KMS-11 (cell line): ENCODE results near the gene TBC1D8.

Experiments
- H2AFZ ChIP-seq: fragments of 200-600 bp; sonication (generic); 2 replicates; pipeline ENCODE4 v1.6.1; 2016; ENCODE audit warnings: antibody characterized with exemption, mixed run types, low read depth
- H3K27ac ChIP-seq: fragments of 200-600 bp; sonication (generic); 2 replicates; pipeline ENCODE4 v1.6.1; 2016; ENCODE audit warnings: mild to moderate bottlenecking, mixed run types
- H3K27me3 ChIP-seq: fragments of 200-600 bp; sonication (generic); 2 replicates; pipeline ENCODE4 v1.6.1; 2017; ENCODE audit warnings: mild to moderate bottlenecking, low read depth, mixed run types, moderate library complexity; ENCODE audit not compliant: insufficient read depth
- H3K36me3 ChIP-seq: fragments of 200-600 bp; sonication (generic); 2 replicates; pipeline ENCODE4 v1.6.1; 2017; ENCODE audit warnings: mild to moderate bottlenecking, mixed run types; ENCODE audit not compliant: insufficient read depth
- H3K4me1 ChIP-seq: fragments of 200-600 bp; sonication (generic); 2 replicates; pipeline ENCODE4 v1.6.1; 2016; ENCODE audit warnings: mild to moderate bottlenecking, low read depth, mixed run types; ENCODE audit not compliant: poor library complexity, severe bottlenecking
- H3K4me2 ChIP-seq: fragments of 200-600 bp; sonication (generic); 2 replicates; pipeline ENCODE4 v1.7.0; 2016; ENCODE audit warnings: mild to moderate bottlenecking, mixed run types
- H3K4me3 ChIP-seq: fragments of 200-600 bp; sonication (generic); IDR thresholded peaks from 2 replicates; pipeline ENCODE4 v1.6.1; 2017; ENCODE audit warnings: low read depth, low read length, mixed read lengths; ENCODE audit not compliant: insufficient read depth
- H3K79me2 ChIP-seq: fragments of 200-600 bp; sonication (generic); 2 replicates; pipeline ENCODE4 v1.6.1; 2016; ENCODE audit warnings: low read depth, mixed run types; ENCODE audit not compliant: insufficient read depth
- H3K9ac ChIP-seq: fragments of 200-600 bp; sonication (generic); 2 replicates; pipeline ENCODE4 v1.6.1; 2016; ENCODE audit warnings: mild to moderate bottlenecking, mixed run types
- H4K20me1 ChIP-seq: fragments of 200-600 bp; sonication (generic); 2 replicates; pipeline ENCODE4 v1.6.1; 2016; ENCODE audit warnings: mild to moderate bottlenecking, mixed run types; ENCODE audit not compliant: insufficient read depth
- TF ChIP-seq, protein P1 (sequence below): fragments of 200-600 bp; sonication (generic); conservative IDR thresholded peaks from 2 replicates; pipeline ENCODE4 v1.6.1; 2017; ENCODE audit warnings: low read depth, mild to moderate bottlenecking, antibody characterized with exemption, low read length, moderate library complexity, mixed read lengths

Gene TBC1D8

DNA sequence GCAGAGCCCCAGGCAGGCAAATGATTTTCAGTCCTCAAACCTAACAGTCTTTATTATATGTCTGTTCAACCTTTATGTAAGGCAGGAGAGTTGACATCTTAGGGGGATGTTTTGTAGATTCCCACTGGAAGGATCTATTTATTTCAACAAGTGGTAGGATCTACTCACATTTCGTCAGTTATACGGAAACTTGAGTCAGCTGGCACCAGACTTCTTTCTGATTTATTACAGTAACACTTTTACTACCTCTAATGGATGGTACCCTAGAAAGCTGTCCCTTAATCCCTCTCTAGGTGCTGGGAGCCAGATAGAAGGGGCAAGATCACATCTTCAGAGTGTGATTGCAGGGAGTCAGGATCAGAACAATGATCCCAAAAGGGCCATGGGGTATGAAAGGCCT, 151.2 kb downstream of the TBC1D8 start:
- Histone ChIP-seq H3K36me3 (peaks cover 4% of the 10 kb centered on the region; the same call in 1 of the 2 replicates), H2AFZ (no peak overlapping the region), H3K4me1 (peaks cover 10% of the 10 kb centered on the region), H4K20me1 (0 out of 2 replicates have a peak, but pooled peaks cover 4% of the 10 kb centered on the region), H3K4me3 (no peak overlapping the region), H3K27me3 (no peaks in the 10 kb centered on the region), H3K4me2 (no peak overlapping the region), H3K79me2 (peaks cover 24% of the 10 kb centered on the region), H3K27ac (no peak overlapping the region), H3K9ac (no peak overlapping the region)
- TF ChIP-seq, protein P1, sequence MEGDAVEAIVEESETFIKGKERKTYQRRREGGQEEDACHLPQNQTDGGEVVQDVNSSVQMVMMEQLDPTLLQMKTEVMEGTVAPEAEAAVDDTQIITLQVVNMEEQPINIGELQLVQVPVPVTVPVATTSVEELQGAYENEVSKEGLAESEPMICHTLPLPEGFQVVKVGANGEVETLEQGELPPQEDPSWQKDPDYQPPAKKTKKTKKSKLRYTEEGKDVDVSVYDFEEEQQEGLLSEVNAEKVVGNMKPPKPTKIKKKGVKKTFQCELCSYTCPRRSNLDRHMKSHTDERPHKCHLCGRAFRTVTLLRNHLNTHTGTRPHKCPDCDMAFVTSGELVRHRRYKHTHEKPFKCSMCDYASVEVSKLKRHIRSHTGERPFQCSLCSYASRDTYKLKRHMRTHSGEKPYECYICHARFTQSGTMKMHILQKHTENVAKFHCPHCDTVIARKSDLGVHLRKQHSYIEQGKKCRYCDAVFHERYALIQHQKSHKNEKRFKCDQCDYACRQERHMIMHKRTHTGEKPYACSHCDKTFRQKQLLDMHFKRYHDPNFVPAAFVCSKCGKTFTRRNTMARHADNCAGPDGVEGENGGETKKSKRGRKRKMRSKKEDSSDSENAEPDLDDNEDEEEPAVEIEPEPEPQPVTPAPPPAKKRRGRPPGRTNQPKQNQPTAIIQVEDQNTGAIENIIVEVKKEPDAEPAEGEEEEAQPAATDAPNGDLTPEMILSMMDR, result no peak

DNA sequence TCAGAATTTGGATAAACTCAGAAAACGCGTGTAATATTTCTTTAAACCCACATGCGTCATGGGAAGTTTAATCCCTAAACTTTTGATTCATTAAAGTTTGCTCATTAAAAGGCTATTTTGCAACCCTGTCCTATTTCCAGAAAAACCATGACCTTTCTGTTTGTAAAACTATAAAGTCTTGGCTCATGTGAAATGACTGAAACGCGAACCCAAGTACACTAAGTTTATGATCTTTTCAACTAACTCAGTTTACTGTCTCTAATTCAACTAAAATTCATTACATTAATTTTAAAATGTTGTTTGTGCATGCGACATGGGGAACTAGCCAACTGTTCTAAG, 153.0 kb downstream of the TBC1D8 start:
- peaks cover 11% of the 10 kb centered on the region for H3K79me2 ChIP-seq
- no peak overlapping the region for H3K4me2 ChIP-seq
- no peaks in the 10 kb centered on the region for H3K27me3 ChIP-seq
- TF ChIP-seq, protein P1, result no peak
- no peak overlapping the region for H2AFZ ChIP-seq
- no peak overlapping the region for H3K27ac ChIP-seq
- H3K9ac ChIP-seq, result no peak overlapping the region
- H3K36me3 ChIP-seq, result peaks cover under 1% of the 10 kb centered on the region; the same call in 1 of the 2 replicates
- H4K20me1 ChIP-seq, result 0 out of 2 replicates have a peak, but pooled peaks cover under 1% of the 10 kb centered on the region
- H3K4me1 ChIP-seq, result no peaks in the 10 kb centered on the region
- H3K4me3 ChIP-seq, result no peak overlapping the region

DNA sequence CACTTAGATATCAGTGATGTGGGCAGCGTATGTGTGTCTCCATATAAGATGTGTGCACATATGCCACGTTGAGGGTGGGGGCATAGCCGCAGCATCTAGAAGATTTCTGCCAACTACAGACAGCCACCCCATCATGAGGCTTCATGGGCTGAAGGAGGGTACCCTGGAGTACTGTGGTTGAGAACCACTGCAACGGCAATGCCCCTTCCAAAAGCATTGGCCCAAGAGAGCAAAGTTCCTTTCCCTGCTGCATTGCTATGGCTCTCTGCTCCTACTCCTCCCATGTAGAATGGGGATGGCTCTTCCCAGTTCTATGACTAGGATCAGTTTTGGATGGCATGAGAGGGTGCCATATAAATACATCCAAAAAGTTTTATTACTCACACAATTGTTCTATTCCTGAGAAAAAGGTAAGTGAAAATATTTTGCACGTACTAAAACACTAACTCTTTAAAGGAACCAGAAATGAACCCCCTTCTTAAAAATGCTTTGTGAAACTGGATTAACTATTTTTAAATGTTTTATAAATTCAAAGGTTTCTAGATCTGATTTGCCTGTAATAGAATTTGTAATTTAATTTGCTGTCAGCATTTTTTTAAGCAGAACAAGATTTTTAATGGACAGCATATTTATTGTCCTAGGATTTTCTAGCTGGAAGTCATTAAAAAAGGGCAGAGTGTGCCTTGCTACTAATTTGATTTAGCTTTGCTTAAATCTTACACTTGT, 153.5 kb downstream of the TBC1D8 start:
- no peaks in the 10 kb centered on the region for H3K27me3 ChIP-seq
- H2AFZ ChIP-seq, result no peak overlapping the region
- peaks cover 6% of the 10 kb centered on the region for H3K79me2 ChIP-seq
- TF ChIP-seq, protein P1, result no peak
- no peaks in the 10 kb centered on the region for H3K4me1 ChIP-seq
- H4K20me1 ChIP-seq, result no peaks in the 10 kb centered on the region
- H3K9ac ChIP-seq, result no peak overlapping the region
- no peaks in the 10 kb centered on the region for H3K36me3 ChIP-seq
- H3K27ac ChIP-seq, result no peak overlapping the region
- H3K4me3 ChIP-seq, result no peak overlapping the region
- H3K4me2 ChIP-seq, result no peak overlapping the region

DNA sequence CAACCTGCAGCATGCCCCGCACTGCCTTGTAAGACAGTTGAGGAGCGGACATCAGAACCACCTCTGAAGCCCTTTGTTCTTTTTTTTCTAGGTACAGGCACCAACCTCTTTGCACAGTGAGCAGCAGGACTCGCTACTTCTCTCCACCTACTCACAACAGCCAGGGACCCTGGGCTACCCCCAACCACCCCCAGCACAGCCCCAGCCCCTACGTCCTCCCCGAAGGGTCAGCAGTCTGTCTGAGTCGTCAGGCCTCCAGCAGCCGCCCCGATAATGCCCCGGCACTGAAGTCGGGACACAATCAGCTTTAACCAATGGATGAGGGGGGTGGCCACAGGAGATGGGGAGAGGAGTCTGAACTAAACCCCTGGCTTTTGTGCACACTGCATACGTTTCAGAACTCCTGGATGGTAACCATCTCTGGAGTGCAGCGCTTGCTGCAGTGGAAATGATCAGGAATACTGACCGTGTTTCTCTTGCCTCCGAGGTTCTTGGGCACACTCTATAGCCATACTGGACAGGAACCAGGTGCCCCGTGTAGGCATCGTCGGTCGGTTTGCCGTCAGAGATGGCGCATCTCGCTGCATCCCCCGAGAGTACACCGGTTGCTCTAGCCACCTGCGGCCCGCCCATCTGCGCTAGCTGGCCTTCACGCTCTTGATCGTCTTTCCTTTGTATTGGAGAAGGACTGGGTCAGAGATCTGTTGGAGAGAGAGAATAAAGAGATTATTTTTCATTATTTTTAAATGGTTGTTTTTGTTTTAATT, 155.7 kb downstream of the TBC1D8 start:
- no peak overlapping the region for H3K27ac ChIP-seq
- no peaks in the 10 kb centered on the region for H3K4me1 ChIP-seq
- no peaks in the 10 kb centered on the region for H3K79me2 ChIP-seq
- no peak overlapping the region for H3K9ac ChIP-seq
- no peak overlapping the region for H3K4me2 ChIP-seq
- TF ChIP-seq, protein P1, result no peak
- no peaks in the 10 kb centered on the region for H4K20me1 ChIP-seq
- H3K36me3 ChIP-seq, result no peaks in the 10 kb centered on the region
- no peak overlapping the region for H2AFZ ChIP-seq
- H3K4me3 ChIP-seq, result no peak overlapping the region
- H3K27me3 ChIP-seq, result no peaks in the 10 kb centered on the region
